Measurements from ENCODE around the gene PSMD8.

DNA sequence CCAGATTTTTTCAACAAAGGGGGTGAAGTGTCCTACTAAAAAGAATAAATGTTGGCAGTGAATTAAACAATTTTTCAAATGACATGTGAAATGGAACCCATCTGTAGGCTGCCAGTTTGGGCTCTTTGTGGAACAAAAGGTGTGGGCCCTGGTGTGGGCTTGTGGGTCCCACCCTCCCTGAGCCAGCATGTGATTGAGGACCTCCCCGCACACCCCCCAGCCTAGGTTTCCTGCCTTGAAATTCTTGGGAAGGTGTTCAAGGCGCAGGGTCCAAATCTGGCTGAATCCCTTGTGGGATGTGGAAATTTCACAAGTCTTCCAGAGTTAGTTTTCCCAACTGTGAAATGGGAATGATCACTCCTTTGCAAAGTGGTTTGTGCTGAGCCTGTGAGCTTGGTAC lies 9.4 kb downstream of the PSMD8 start:
- TF ChIP-seq, protein P1, sequence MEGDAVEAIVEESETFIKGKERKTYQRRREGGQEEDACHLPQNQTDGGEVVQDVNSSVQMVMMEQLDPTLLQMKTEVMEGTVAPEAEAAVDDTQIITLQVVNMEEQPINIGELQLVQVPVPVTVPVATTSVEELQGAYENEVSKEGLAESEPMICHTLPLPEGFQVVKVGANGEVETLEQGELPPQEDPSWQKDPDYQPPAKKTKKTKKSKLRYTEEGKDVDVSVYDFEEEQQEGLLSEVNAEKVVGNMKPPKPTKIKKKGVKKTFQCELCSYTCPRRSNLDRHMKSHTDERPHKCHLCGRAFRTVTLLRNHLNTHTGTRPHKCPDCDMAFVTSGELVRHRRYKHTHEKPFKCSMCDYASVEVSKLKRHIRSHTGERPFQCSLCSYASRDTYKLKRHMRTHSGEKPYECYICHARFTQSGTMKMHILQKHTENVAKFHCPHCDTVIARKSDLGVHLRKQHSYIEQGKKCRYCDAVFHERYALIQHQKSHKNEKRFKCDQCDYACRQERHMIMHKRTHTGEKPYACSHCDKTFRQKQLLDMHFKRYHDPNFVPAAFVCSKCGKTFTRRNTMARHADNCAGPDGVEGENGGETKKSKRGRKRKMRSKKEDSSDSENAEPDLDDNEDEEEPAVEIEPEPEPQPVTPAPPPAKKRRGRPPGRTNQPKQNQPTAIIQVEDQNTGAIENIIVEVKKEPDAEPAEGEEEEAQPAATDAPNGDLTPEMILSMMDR (IDR thresholded peaks at IDR 0.05), result no peak
- no peak for TF ChIP-seq POLR2A (IDR thresholded peaks at IDR 0.05)
